Suppressor macrophage (primary cell): Measurements from ENCODE around the gene OR2D3.
A peak's percentile ranks its signal among the peaks of the same experiment; 100 is the strongest.
"Not testable (repeated sequence)": the region's sequence is repeated elsewhere in the genome, so short reads cannot be mapped to it uniquely, and the experiment has no call there.

ENCODE experiments used
- DNase-seq, 4 experiments: peaks; one replicate each; pipeline ENCODE4 v3.0.0-alpha.2; 2020 to 2022

OR2D3 gene

DNA sequence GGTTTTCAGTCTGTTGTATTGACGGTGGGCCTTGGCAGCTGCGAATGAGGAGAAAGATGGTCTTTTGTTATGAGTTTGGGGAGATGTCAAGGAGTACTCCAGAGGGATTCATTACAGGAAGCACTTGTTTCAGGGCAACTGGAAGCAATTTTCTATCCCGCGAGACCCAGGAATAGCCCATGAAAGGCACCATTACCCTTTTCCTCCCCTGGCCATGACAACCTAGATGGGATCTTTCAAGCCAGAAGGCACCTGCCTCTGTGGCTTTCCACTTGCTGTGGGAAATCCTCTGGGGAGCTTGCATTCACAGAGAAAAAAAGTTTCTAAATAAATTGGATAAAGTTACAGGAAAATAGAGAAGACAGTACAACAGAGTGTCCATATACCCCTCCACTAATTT is 8.1 kb downstream of the OR2D3 start:
- DNase-seq, result no peak

DNA sequence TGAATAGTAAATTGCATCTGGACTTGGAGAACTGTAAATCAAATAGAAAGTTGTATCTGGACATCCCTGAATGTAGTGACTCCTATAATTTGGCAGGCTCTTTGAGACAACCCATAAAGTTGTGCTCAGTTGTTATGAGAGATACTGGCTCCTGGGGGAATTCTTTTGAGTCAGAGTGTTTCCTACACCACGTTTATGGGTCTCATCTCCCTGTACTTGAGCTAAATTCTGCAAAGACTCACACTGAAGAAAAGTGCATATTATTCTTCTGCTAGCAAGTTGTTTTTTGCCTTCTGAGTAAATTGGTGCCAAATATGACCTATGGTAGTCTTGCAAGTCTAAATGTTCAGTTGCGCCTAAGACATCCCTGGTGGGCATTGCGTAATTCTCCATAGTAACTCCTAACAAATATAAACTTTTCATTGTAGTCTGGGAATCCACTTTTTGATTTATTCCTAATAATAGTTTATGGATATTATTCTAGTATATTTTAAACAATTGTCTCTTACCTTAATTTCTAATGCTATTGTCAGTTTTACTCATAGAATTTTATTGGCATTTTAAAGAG is 10.4 kb downstream of the OR2D3 start:
- no peak for DNase-seq

DNA sequence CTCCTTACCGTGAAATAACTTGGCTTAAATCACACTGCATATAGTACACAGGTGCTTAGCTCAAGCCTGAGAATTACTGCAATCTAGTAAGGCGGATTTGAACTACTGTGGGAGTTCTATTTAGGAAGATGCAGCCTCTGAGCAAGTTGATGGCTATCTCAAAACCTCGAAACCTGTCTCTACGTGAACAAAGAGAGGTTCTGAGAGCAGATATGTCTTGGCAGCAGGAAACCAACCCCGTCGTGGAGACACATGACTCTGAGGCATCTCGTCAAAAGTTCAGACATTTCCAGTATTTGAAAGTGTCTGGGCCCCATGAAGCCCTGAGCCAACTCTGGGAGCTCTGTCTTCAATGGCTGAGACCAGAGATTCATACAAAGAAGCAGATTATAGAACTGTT is 11.3 kb downstream of the OR2D3 start:
- DNase-seq, result no peak

DNA sequence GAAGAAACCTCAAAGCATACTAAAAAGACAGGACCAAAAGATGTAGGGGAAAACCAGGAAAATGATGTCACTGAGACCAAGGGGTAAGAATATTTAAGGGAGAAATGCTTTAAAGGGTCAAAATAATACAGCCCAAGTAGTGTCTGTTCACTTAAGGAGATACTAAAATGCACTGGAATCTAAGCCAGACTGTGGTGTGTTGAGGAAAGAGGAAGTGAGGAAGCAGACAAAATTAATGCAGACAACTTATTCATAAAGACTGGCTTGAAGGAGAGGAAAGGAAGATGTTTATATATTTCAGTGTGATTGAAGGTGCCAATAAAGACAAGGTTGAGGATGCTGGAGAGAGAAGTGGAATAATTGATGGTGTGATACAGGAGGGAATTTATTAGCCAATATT is 21.2 kb downstream of the OR2D3 start:
- peak in 1 of 4 experiments; percentile 22 for DNase-seq

DNA sequence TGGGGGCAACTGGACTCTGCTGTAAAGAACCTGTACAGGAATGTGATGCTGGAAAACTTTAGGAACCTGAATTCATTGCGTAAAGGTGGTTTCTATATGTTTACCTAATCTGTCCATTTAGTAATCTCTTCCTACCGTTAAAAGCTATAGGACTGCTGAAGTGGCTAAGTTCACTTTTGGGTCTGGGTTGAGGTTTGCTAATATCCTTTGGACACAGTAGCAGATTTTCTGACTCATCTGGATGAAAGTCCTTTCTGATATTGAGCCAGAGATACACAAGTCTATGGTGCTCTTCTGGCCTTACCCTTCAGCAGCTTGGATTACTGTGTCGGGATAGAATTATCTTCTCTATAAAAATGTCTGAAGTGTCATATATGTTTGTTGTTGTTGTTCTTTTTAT is 22.3 kb downstream of the OR2D3 start:
- no peak for DNase-seq

DNA sequence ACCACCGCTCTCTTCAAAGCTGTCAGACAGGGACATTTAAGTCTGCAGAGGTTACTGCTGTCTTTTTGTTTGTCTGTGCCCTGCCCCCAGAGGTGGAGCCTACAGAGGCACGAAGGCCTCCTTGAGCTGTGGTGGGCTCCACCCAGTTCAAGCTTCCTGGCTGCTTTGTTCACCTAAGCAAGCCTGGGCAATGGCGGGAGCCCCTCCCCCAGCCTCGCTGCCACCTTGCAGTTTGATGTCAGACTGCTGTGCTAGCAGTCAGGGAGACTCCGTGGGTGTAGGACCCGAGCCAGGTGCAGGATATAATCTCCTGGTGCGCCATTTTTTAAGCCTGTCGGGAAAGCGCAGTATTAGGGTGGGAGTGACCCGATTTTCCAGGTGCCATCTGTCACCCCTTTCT is 33.4 kb downstream of the OR2D3 start:
- not testable (repeated sequence) for DNase-seq

DNA sequence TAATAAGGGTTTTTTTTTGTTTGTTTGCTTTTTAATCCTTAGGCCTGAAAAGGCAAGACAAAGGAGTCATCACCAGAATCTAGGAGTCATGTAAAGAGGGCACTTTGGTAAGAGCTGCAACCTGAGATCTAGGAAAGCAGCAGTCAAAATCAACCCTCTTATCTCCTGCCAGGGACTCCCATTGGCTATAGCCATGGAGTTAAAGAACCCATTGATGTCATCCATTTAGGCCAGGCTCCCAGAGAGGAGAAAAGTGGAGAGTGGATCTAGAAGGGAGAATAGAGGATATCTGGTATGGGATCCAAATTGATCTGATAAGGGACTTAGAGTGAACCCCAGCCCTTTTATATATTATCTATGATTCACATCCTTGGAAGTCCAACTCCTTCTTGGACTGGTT is 41.3 kb downstream of the OR2D3 start:
- DNase-seq, result no peak

DNA sequence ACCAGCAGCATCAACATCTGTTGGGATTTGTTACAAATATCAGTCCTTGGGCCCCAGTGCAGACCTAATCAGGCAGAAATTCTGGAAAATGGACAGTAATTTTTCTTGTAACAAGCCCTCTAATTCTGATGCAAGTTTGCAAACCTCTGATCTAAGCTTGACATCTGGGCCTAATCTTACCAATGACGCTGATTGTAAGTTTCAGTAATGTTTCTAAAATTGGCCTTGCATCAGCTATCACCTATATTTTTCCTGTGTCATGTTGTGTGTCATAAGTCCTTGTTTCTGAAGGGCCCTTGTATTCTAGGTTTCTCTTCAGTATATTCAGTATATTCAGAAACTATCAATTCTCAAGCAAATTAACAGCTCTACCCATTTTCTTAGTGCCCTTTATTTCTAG is 41.9 kb downstream of the OR2D3 start:
- no peak for DNase-seq

DNA sequence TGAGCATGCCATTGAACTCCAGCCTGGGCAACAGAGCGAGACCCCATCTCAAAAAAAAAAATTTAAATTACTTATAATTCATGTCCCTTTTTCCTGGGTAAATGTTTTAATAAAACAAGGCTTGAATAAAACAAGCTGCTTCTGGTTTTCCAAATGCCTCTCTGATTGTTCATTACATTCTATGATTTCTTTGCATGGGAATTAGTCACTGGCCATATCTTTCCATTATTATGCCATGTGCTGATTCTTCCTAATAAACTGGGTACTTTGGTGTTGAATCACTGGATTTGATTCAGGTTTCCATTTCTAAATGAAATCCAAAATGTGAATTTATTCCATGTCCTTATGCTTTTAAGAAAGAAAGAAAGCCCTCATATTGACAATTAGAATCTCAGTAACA is 48.0 kb downstream of the OR2D3 start:
- no peak for DNase-seq

DNA sequence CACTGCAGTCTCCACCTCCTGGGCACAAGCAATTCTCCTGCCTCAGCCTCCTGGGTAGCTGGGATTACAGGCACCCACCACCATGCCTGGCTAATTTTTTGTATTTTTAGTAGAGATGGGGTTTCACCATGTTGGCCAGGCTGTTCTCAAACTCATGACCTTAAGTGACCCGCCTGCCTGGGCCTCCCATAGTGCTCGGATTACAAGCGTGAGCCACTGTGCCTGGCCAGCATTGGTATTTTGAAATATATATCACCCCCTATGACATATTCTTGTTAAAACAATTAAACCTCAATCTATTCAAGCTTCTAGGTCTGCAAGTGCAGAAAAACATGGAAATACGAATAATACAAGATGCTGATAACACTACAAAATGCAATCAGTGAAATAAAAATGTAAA is 49.1 kb downstream of the OR2D3 start:
- DNase-seq, result not testable (repeated sequence)
